ENCODE results near the gene ADAMTS10.

GRCh38 chr19:8635422-8635821 is 24.9 kb upstream of the ADAMTS10 start:
- TF ChIP-seq EP300 (IDR thresholded peaks at IDR 0.05; ENCODE audit: borderline replicate concordance in 1 of 2, control insufficient read depth in 1 of 2, low read depth in 2 of 2, low read length in 2 of 2) (no peak), ETV6 (conservative IDR thresholded peaks at IDR 0.05 in 1 of 2, IDR thresholded peaks at IDR 0.05 in 1 of 2; ENCODE audit: borderline replicate concordance in 1 of 2, low read depth in 1 of 2) (no peak), RAD21 (IDR thresholded peaks at IDR 0.05; ENCODE audit: insufficient read depth, low read depth, low read length) (no peak), MLLT1 (IDR thresholded peaks at IDR 0.05) (no peak)
